ENCODE results near the gene RAB11FIP4.
A peak's percentile ranks its signal among the peaks of the same experiment; 100 is the strongest.

RAB11FIP4 gene

GRCh38 chr17:31387438-31387837, 4.0 kb upstream of the RAB11FIP4 start:
- DNase-seq (ENCODE audit: low spot score), result no peak

DNA sequence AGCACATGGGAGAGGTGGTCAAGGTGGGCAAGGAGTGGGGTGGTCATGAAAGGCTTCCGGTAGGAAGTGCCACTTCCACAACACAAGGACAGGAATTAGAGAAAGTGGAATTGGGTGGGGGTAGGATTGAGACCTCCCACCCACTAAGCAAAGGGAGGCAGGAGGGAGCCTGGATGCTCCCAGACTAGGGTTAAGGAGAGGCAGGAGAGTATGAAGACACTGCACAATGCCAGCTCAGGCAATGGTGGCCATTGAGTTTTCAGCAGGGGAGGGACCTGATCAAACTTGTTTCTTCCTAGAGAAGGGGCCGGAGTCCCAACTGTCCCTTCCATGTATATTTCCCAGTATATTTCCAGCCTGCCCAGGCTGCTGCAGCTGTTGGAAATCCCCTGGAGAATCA, 3.1 kb upstream of the RAB11FIP4 start:
- DNase-seq (ENCODE audit: low spot score), result no peak

DNA sequence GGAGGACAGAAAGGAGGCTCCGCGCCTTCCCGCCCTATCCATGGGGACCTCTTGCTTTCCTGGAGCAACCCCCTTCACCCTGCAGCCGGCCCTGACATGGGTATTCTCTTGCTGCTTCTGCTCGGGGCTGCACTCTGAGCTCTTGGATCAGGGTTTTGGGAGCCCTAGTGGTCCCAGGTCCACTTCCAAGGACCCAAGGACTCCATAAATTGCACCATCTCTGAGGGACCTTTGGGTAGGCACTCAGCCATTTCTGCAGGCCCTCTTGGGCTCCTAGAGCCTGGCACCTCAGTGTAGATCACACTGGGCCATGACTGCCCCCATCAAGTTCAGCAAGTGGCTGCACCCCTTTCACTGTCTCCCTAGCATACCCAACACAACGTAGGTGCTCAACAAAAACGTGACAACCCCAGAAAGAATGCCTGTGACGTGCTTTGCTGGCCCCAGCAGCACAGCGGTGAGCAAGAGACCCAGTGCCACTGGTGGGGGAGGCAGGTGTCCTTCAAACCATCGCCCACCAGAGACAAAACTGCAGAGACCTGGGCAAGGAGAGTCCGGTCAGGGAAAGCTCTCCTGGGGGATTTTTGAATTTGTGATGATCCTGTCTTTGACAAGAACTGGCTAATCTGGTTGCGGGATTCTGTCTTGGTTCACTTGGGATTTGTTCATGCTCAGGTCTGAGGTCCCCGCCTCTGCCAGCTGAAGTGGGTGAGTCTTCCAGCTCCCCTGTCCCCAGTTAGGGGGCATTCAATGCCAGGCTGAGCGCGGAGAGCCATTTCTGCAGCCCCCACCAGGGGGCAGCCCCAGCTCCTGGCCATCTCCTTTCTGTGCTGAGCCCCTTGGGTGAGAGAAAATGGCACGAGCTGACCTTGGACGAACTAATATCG, 2.5 kb upstream of the RAB11FIP4 start:
- DNase-seq (ENCODE audit: low spot score), result peak; percentile 59

DNA sequence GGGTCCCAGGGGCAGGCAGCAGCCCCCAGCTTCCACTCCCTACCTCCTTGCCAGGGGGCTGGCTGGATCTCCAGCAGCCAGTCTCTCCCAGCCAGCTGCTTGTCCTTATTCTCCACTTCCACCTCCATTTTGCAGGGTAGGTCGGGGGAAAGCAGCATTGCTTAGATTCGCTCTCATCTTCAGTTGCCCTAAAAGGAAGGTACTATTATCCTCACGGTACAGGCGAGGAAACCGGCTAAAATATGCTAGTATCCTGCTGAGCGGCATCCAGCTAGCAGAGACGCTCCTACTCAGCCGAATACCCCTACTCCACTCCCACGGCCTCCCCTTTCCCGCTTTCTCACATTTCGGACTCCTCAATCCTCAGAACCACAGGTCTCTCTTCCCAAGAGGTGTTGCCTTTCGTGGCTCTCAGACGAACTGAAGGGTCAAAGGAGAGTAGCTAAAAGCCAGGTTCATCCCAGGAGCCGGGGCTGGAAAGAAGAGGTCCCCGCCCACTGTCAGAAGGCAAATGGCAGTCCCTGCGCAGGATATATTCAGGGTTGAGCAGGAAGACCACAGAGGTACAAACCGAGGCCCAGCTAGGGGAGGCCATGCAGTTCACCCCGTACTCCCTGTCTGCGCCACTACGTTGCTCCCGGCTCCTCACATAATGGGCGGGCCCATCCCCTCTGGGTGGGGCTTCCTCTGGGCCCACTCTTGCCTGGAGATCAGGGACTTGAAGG, 1.7 kb upstream of the RAB11FIP4 start:
- DNase-seq (ENCODE audit: low spot score), result no peak

GRCh38 chr17:31390426-31390747, 1.1 kb upstream of the RAB11FIP4 start:
- DNase-seq (ENCODE audit: low spot score), result no peak

GRCh38 chr17:31390748-31391495, 553 bp upstream of the RAB11FIP4 start:
- DNase-seq (ENCODE audit: low spot score), result no peak

DNA sequence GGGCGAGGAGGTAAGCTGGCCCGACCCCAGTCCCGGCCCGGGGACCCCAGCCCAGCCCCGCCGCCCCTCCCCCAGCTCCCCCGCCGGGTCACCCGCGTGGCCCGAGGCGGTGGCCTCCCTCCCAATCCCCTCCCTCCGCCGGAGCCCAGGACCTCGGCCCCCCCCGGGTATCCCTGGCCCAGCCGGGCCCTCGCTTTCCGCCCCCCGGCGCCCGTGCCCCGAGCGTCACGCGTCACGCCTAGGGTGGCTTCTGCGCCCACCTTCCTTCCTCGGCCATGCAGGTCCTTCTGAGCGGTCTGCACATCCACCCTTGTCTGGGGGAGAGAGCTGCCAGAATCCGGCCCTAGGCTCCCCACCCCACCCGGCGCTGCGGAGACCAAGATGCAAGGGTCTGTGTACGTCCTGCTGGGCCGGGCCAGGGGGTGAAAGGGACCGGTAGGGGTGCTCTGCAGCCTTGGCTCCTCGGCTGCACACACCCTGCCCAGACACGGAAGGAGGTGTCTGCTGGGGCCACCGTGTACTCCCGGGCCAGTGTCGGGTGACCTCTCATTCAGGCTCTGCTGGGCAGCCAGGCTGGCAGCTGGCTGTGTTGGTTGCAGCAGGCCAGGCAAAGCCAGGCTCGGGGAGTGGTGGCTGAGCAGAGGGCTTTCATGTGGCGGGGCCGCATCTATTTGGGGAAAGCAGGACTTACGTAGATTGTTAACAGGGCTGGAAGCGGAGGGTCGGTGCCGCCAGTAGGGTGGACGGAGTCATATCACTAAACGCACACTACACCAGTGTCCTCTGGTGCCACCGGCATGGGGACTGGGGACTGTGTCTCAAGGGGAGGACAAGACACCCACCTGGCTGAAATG, 754 bp downstream of the RAB11FIP4 start:
- DNase-seq (ENCODE audit: low spot score), result peak; percentile 63

DNA sequence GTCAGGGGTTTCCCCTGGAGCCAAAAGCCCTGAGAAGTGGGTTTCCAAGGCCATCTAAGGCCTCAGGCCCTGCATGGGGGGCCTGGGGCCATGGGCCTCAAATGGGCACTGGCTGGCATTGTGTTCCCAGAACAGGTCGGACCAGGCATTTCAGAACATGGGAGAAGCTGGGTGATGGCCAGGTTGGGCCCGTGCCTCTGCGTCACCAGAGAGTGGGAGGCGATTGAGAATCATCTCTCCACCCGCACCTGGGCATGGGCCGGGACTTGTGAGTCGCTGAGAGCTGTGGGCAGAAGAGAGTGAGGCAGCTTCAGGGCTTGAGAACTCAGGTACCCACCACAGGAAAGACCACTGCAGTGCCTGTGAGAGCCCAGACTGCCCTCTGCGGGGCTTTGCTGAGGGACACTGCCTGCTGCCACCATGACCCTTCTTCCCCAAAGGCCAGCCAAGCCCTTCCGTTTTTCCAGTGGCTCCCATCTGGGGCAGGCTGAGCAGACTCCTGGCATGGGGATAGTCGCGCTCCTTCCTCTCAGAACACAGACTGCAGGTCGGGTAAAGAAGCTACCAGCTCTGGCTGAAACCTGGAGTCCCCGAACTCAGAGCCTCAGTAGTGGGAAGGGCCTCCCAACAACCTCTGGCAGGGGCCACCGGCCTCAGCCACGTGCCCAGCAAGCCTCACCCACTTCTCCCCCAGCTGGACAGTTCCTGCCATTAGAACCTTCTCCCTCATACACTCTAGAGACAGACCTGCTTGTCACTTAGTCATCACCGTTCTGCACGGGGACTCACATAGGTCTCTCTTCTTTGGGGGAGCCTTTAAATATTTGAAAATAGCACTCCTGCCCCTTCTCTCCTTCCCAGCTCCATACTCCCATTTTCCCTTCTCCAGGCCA, 1.6 kb downstream of the RAB11FIP4 start:
- DNase-seq (ENCODE audit: low spot score), result no peak

DNA sequence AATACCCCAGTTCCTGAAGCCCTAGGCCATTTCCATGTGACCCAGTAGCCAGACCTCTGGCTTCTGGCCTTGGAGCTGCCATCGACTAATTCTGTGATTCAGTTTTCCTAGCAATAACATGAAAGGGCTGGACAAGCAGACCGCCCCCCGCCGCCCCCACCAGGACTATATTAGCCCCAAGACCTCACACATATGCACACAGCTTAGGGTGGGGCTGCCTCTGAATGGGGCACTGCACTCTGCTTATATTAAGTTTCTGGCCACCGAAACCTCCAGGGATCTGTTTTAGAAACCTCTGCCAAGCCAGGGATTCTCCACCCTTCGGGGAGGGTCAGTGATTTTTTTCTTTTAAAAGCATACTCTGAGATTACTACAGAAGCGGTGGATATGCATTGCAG, 2.3 kb downstream of the RAB11FIP4 start:
- DNase-seq (ENCODE audit: low spot score), result no peak

DNA sequence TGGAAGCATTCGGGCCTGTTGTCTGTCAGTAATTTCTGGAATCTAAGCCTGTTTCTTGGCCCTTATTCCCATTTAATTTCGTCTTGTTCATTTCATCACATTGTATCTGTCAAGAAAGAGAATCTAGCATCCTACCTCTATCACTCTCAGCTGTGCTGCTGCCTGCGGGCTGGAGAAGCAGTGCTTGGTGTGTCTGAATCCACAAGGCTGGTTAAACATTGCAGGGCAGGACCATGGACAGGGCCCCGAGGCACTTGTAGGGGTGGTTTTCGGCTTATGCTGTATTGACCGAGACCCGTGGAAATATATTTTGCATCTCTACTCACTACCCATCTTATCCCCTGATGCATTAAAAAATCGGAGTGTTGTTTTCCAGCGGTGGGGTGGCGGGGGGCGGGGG, 3.1 kb downstream of the RAB11FIP4 start:
- peak; percentile 81 for DNase-seq (ENCODE audit: low spot score)

DNA sequence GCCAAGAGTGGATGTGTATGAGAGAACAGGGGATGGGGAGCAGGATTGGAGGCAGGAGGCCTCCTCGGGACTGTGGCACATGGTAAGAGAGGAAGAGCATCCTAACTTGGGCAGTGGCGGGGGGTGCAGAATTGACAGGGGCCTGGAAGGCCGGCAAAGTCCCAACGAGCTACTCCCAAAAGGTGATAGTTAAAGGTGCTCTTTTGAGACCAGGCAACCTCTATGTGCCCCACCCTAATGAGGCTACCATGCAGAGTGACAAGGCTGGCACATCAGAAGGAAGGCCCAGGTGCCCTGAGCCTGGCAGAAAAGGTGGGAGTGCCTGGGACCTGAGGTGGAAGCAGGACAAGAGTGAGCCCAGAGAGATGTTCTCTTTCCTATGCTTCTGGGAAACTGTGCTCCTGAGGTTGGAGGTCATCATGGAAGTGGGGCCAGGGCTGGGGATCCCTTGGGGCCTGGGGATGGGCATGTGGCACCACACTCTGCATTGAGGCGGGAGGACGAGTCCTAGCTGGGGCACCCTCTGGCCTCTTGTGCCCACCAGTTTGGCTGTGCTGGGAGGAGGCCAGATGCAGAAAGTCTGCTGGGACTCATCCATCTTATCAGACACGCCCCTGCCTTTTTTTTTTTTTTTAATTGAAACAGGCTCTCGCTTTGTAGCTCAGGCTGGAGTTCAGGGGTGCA, 5.9 kb downstream of the RAB11FIP4 start:
- no peak for DNase-seq (ENCODE audit: low spot score)

GRCh38 chr17:31398381-31399311, 7.2 kb downstream of the RAB11FIP4 start:
- no peak for DNase-seq (ENCODE audit: low spot score)

DNA sequence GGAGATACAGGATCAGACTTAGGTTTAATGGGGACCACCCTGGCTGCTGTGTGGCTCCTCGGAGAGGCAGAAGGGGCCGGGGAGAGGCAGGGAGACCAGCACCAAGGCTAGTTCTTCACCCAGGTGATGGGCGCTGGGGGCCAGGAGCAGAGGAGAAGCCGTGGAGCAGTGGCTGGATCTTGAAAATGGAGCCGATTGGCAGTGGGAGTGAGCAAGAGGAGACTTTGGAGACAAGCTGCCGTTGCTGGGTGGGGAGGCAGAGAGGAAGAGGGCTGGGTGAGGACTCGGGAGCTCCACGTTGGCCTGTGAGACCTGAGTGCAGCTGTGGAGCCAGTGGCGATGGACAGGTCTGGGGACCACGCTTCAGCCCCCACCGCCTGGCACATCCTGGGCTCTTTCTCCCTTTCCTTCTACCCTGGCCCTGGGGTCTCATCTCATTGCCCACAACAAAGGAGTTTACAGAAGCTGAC, 9.0 kb downstream of the RAB11FIP4 start:
- DNase-seq (ENCODE audit: low spot score), result no peak

DNA sequence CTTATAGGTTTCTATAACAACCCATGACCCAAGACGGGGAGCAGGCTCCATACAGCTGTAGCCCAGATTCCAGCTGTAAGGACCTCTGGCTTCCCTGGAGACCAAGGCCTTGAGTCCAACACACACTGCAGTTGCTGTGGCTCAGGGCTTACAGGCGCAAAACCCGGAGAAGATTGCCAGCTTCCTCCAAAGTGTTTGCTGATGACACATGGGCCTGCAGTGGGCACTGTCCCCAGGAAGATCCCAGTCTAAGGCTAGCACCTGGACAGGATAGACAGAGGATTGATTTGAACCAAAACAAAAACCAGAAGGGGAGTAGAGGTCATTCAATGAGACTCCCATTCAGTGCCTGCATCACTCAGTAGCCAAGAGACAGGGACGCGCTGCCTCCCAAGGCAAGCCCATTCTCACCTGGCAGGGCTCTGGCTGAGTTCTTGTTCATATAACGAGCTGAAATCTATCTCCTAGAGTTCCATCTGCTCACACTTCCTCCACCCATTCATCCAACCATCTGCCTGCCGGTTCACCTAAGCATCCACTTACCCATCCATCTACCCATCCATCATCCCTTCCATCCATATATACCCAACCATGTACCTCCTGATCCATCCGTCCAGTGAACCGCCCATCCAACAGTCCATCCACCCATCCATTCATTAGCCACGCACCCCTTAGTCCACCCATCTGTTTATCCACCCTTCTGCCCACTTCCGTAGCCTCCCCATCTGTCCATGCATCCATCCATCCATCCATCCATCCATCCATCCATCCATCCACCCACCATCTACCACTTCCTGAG, 10.2 kb downstream of the RAB11FIP4 start:
- no peak for DNase-seq (ENCODE audit: low spot score)

GRCh38 chr17:31404028-31404949, 12.8 kb downstream of the RAB11FIP4 start:
- DNase-seq (ENCODE audit: low spot score), result no peak

DNA sequence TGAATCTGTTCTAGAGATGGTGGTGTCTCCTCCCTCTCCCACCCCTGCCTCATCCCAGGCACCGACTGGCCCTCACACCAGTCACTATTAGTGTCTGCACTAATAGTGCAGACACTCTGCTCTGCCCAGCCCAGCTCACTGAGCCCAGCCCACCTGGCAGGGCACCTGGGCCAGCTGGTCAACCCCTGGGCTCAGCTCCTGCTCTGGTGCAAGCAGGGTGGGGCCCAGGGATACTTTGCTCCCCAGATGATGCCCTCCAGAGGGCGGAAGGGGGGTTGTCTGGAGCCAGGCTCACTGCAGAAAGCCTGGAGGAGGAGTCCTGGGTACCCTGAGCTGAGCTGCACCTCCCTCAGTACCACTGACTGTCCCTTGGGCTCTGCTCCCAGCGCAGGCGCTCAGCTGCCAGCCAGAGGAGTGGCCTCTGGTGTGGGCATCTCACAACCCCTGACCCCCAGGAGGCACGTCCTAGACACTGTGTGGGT, 14.5 kb downstream of the RAB11FIP4 start:
- no peak for DNase-seq (ENCODE audit: low spot score)

- no peak for DNase-seq (ENCODE audit: low spot score)
Observed at GRCh38 chr17:31408586-31408985, 17.1 kb downstream of the RAB11FIP4 start.

Measured in globus pallidus (tissue), 1 donor.